Right ventricle myocardium inferior (tissue), 1 donor: ENCODE data around the gene MYH9. TPM values are rescaled to one million over a fixed set of nuclear protein-coding genes. Genes with fewer than 3 reads are reported as not detected.
A peak's percentile ranks its signal among the peaks of the same experiment; 100 is the strongest.

Source experiments
- ATAC-seq: fragments of 200-7000 bp; cut with Tn5 transposase; one replicate; pipeline ENCODE4 v1.9.1; 2020; ENCODE audit warnings: mild to moderate bottlenecking, moderate library complexity
- DNase-seq: peaks from one replicate; pipeline ENCODE4 v3.0.0; 2021; ENCODE audit errors: missing footprints
- intact Hi-C: fragments of 100-400 bp; cut with DNase I; formaldehyde crosslinking; loops from one replicate; pipeline ENCODE4 v1.11.0; 2022
- total RNA-seq: library from RNA; stranded (reverse); fragmentation: NEBNext Ultra II Directional; extraction: Animal tissue kit (Norgen Biotek cat#: 25700); gene quantifications from one replicate; pipeline ENCODE4 v1.2.1, GENCODE V29; 2021
- donor health status: DM: no; HTN: yes; CAD: no; lungs with severe emphysema.

The MYH9 gene
- total RNA-seq, 1 donor from 2014 or later: 180 TPM

- ATAC-seq (peak; percentile 37), DNase-seq (no peak)
- intact Hi-C loops: no loop called here
These were observed 28.2 kb downstream of the MYH9 start for GRCh38 chr22:36359470-36359996.

GRCh38 chr22:36358533-36359469, 29.0 kb downstream of the MYH9 start:
- DNase-seq: no peak
- intact Hi-C loops: no loop called here
- no peak for ATAC-seq

- ATAC-seq (no peak), DNase-seq (no peak)
- intact Hi-C loops: no loop called here
These were observed 30.8 kb downstream of the MYH9 start for GRCh38 chr22:36356708-36357624.

GRCh38 chr22:36355894-36356293, 31.9 kb downstream of the MYH9 start:
- ATAC-seq: no peak
- intact Hi-C loops: no loop called here
- DNase-seq: no peak

- no peak for DNase-seq
- intact Hi-C loops: no loop called here
- ATAC-seq: no peak
These were observed 32.4 kb downstream of the MYH9 start for GRCh38 chr22:36355362-36355761.

GRCh38 chr22:36352803-36353507, 34.8 kb downstream of the MYH9 start:
- peak; percentile 58 for ATAC-seq
- DNase-seq: peak; percentile 86
- intact Hi-C loops: no loop called here

GRCh38 chr22:36351921-36352802, 35.6 kb downstream of the MYH9 start:
- intact Hi-C loops: no loop called here
- no peak for DNase-seq
- ATAC-seq: peak; percentile 10

GRCh38 chr22:36350751-36351594, 36.8 kb downstream of the MYH9 start:
- intact Hi-C loops: no loop called here
- no peak for DNase-seq
- ATAC-seq: no peak

GRCh38 chr22:36349726-36350125, 38.0 kb downstream of the MYH9 start:
- ATAC-seq: no peak
- intact Hi-C loops: no loop called here
- no peak for DNase-seq

- ATAC-seq (no peak), DNase-seq (no peak)
- intact Hi-C loops: no loop called here
These were observed 39.0 kb downstream of the MYH9 start for GRCh38 chr22:36348760-36349159.

- intact Hi-C loops: no loop called here
- ATAC-seq: no peak
- no peak for DNase-seq
These were observed 40.7 kb downstream of the MYH9 start for GRCh38 chr22:36347094-36347493.

- no peak for DNase-seq
- intact Hi-C loops: no loop called here
- ATAC-seq: peak; percentile 4
These were observed 43.5 kb downstream of the MYH9 start for GRCh38 chr22:36344106-36344827.

GRCh38 chr22:36343720-36344105, 44.1 kb downstream of the MYH9 start:
- ATAC-seq (peak; percentile 51), DNase-seq (no peak)
- intact Hi-C loops: no loop called here

GRCh38 chr22:36343070-36343719, 44.6 kb downstream of the MYH9 start:
- no peak for DNase-seq
- no peak for ATAC-seq
- intact Hi-C loops: no loop called here

- no peak for DNase-seq
- no peak for ATAC-seq
- intact Hi-C loops: no loop called here
These were observed 46.1 kb downstream of the MYH9 start for GRCh38 chr22:36341640-36342041.

GRCh38 chr22:36340621-36341020, 47.1 kb downstream of the MYH9 start:
- intact Hi-C loops: no loop called here
- ATAC-seq (no peak), DNase-seq (no peak)
